ENCODE data around the gene SYNM.

SYNM gene

GRCh38 chr15:99132634-99133287, 27.9 kb downstream of the SYNM start:
- in situ Hi-C loops (cut with MboI; ENCODE audit: low pct_unique_long_range_greater_than_20kb, low sequenced_read_pairs, unreplicated experiment) = no loop called here
- no peak for DNase-seq (ENCODE audit: low spot score)
- no peak for TF ChIP-seq CTCF (IDR thresholded peaks at IDR 0.05; ENCODE audit: extremely low read depth, insufficient read depth, missing control alignments)

GRCh38 chr15:99134317-99134821, 29.5 kb downstream of the SYNM start:
- in situ Hi-C loops (cut with MboI; ENCODE audit: low pct_unique_long_range_greater_than_20kb, low sequenced_read_pairs, unreplicated experiment) = no loop called here
- DNase-seq (ENCODE audit: low spot score) = no peak
- TF ChIP-seq CTCF (IDR thresholded peaks at IDR 0.05; ENCODE audit: extremely low read depth, insufficient read depth, missing control alignments) = no peak

GRCh38 chr15:99135194-99135593, 30.3 kb downstream of the SYNM start:
- DNase-seq (ENCODE audit: low spot score) = peak; percentile 59
- in situ Hi-C loops (cut with MboI; ENCODE audit: low pct_unique_long_range_greater_than_20kb, low sequenced_read_pairs, unreplicated experiment) = no loop called here
- TF ChIP-seq CTCF (IDR thresholded peaks at IDR 0.05; ENCODE audit: extremely low read depth, insufficient read depth, missing control alignments) = no peak

- DNase-seq (ENCODE audit: low spot score) = no peak
- no peak for TF ChIP-seq CTCF (IDR thresholded peaks at IDR 0.05; ENCODE audit: extremely low read depth, insufficient read depth, missing control alignments)
- in situ Hi-C loops (cut with MboI; ENCODE audit: low pct_unique_long_range_greater_than_20kb, low sequenced_read_pairs, unreplicated experiment) = no loop called here
Observed at GRCh38 chr15:99137111-99137546, 32.2 kb downstream of the SYNM start.

GRCh38 chr15:99137877-99138276, 33.0 kb downstream of the SYNM start:
- in situ Hi-C loops (cut with MboI; ENCODE audit: low pct_unique_long_range_greater_than_20kb, low sequenced_read_pairs, unreplicated experiment) = no loop called here
- TF ChIP-seq CTCF (IDR thresholded peaks at IDR 0.05; ENCODE audit: extremely low read depth, insufficient read depth, missing control alignments) = no peak
- no peak for DNase-seq (ENCODE audit: low spot score)

- no peak for TF ChIP-seq CTCF (IDR thresholded peaks at IDR 0.05; ENCODE audit: extremely low read depth, insufficient read depth, missing control alignments)
- no peak for DNase-seq (ENCODE audit: low spot score)
- in situ Hi-C loops (cut with MboI; ENCODE audit: low pct_unique_long_range_greater_than_20kb, low sequenced_read_pairs, unreplicated experiment) = no loop called here
Observed at GRCh38 chr15:99138491-99138982, 33.7 kb downstream of the SYNM start.

All from GM13977 (cell line).